ENCODE measurements around the gene TRIM15. TPM values are rescaled to one million over a fixed set of nuclear protein-coding genes. Genes with fewer than 3 reads are reported as not detected.

TRIM15 gene
- total RNA-seq, 1 experiment from 2014 or later: 0.20 TPM

DNA sequence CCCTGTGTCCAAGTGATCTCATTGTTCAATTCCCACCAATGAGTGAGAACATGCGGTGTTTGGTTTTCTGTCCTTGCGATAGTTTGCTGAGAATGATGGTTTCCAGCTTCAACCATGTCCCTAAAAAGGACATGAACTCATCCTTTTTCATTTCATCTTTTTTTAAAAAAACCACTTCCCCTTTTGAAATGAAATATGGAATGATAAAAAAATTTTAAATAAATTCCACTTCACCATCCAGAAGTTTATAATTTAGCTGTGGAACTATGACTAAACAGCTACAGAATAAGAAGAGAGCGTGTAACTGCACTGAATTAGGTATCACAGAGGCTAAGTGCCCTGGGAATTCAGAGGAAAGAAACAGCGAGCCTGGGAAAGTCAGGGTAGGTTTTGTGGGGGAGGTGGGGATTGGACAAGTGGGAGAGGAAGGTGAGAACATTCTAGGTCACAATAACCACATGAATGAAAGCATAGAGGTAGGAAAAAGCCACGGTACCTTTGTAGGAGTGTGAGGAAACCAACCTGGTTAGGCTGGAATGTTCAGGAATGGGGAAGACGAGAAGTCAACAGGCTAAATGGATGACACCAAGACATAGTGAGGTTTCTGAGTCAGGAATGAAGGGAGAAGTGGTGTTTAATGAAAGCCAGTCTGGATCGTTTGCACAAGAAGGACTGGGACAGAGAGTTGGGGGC is 13.3 kb upstream of the TRIM15 start:
- no peak overlapping the region for H2BK20ac ChIP-seq (ENCODE audit: low read depth, low read length, poor library complexity, severe bottlenecking)
- H3K4ac ChIP-seq (ENCODE audit: low read depth, low read length): no peak overlapping the region
- no peaks in the 10 kb centered on the region for H3K79me2 ChIP-seq (ENCODE audit: insufficient read depth, low read length)
- H3K9me3 ChIP-seq (ENCODE audit: control insufficient read depth, low read depth, low read length): no peaks in the 10 kb centered on the region
- H3K9me3 Mint-ChIP-seq: no peaks in the 10 kb centered on the region
- WGBS (ENCODE audit: extremely low coverage, insufficient read length, low lambda C conversion rate): no CpG with 5 or more reads among the region's 7 CpGs
- H3K27me3 Mint-ChIP-seq (ENCODE audit: low read depth): peaks cover 51% of the 10 kb centered on the region
- H2AFZ ChIP-seq (ENCODE audit: low read length): no peak overlapping the region
- no peak for DNase-seq
- H2BK5ac ChIP-seq (ENCODE audit: insufficient read length, low read length): no peak overlapping the region
- no peaks in the 10 kb centered on the region for H4K20me1 ChIP-seq (ENCODE audit: control insufficient read depth, insufficient read depth, insufficient read length)
- no peaks in the 10 kb centered on the region for H3K79me1 ChIP-seq (ENCODE audit: insufficient read depth, low read depth, low read length, poor library complexity, severe bottlenecking)
- H3K4me1 ChIP-seq (ENCODE audit: insufficient read depth, low read length): peaks cover 3% of the 10 kb centered on the region; the same call in 1 of the 2 replicates
- no peak overlapping the region for H4K8ac ChIP-seq (replicated peaks; ENCODE audit: insufficient read length, low read depth, low read length)
- H3K4me1 Mint-ChIP-seq: peaks cover 10 to 12% of the 10 kb centered on the region in 2 experiments
- H3K4me2 ChIP-seq (ENCODE audit: insufficient read depth, insufficient read length, low read length): no peak overlapping the region
- H3K4me3 Mint-ChIP-seq: no peak overlapping the region
- no peak overlapping the region for H3K9ac ChIP-seq (ENCODE audit: extremely low read depth, insufficient read length, low read length)
- no peak overlapping the region for H3K18ac ChIP-seq (ENCODE audit: insufficient read length, low read depth, low read length)
- H3K23ac ChIP-seq (ENCODE audit: insufficient read length, low read depth, low read length): no peak overlapping the region
- no peak overlapping the region for H2BK120ac ChIP-seq (ENCODE audit: low read depth, low read length, poor library complexity, severe bottlenecking)
- H3K27ac ChIP-seq (ENCODE audit: insufficient read length, low read depth, low read length): no peak overlapping the region
- TF ChIP-seq CTCF (conservative IDR thresholded peaks at IDR 0.05): no peak
- no peak overlapping the region for H2AK5ac ChIP-seq (ENCODE audit: insufficient read length, low read length)
- no peak overlapping the region for H2BK15ac ChIP-seq (ENCODE audit: low read depth, low read length)
- H3K36me3 Mint-ChIP-seq (ENCODE audit: insufficient read depth in 1 of 3, low read depth in 3 of 3): no peaks in the 10 kb centered on the region
- H4K91ac ChIP-seq (ENCODE audit: insufficient read length, low read depth, low read length): no peak overlapping the region
- no peak overlapping the region for H4K5ac ChIP-seq (ENCODE audit: insufficient read length, low read depth, low read length)
- H3K14ac ChIP-seq (ENCODE audit: insufficient read depth, low read length): no peak overlapping the region
- H2BK12ac ChIP-seq (ENCODE audit: insufficient read length, low read depth, low read length): no peak overlapping the region
- H3K23me2 ChIP-seq (ENCODE audit: insufficient read length, low read depth, low read length, poor library complexity, severe bottlenecking): no peaks in the 10 kb centered on the region
- no peak overlapping the region for H3K56ac ChIP-seq (ENCODE audit: insufficient read length, low read depth, low read length)
- no peaks in the 10 kb centered on the region for H3K27me3 ChIP-seq (ENCODE audit: insufficient read depth, low read length)
- H3K27ac Mint-ChIP-seq: no peak overlapping the region
- no peak overlapping the region for H3T11ph ChIP-seq (ENCODE audit: low read length)

Data from H9 (cell line).